ENCODE results near the gene FZD10. TPM values are rescaled to one million over a fixed set of nuclear protein-coding genes. Genes with fewer than 3 reads are reported as not detected.
A peak's percentile ranks its signal among the peaks of the same experiment; 100 is the strongest.

Gene FZD10
- total RNA-seq, 6 donors from 2014 or later, result 0.46 to 2.6 (median 1.1) TPM; not detected in 1

- no peaks in the 10 kb centered on the region for H3K27me3 ChIP-seq
- H3K27ac ChIP-seq, result no peak overlapping the region
- TF ChIP-seq, protein P1, sequence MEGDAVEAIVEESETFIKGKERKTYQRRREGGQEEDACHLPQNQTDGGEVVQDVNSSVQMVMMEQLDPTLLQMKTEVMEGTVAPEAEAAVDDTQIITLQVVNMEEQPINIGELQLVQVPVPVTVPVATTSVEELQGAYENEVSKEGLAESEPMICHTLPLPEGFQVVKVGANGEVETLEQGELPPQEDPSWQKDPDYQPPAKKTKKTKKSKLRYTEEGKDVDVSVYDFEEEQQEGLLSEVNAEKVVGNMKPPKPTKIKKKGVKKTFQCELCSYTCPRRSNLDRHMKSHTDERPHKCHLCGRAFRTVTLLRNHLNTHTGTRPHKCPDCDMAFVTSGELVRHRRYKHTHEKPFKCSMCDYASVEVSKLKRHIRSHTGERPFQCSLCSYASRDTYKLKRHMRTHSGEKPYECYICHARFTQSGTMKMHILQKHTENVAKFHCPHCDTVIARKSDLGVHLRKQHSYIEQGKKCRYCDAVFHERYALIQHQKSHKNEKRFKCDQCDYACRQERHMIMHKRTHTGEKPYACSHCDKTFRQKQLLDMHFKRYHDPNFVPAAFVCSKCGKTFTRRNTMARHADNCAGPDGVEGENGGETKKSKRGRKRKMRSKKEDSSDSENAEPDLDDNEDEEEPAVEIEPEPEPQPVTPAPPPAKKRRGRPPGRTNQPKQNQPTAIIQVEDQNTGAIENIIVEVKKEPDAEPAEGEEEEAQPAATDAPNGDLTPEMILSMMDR (IDR thresholded peaks at IDR 0.05), result no peak
- TF ChIP-seq POLR2AphosphoS5 (IDR thresholded peaks at IDR 0.05) (no peak), EP300 (IDR thresholded peaks at IDR 0.05) (no peak), POLR2A (IDR thresholded peaks at IDR 0.05) (no peak)
- no peak for ATAC-seq (ENCODE audit: low FRiP score in 2 of 2)
- DNase-seq, result no peak
- no peak overlapping the region for H3K4me3 ChIP-seq
- no peaks in the 10 kb centered on the region for H3K4me1 ChIP-seq
- H3K36me3 ChIP-seq, result no peaks in the 10 kb centered on the region
- WGBS, 2 donors, result 55 to 63% methylated on average over 5 of the region's 5 CpGs
- H3K9me3 ChIP-seq, result no peaks in the 10 kb centered on the region
These were observed 44.6 kb upstream of the FZD10 start for GRCh38 chr12:130117701-130118100.

- H3K4me1 ChIP-seq, result no peaks in the 10 kb centered on the region
- no peak for TF ChIP-seq EP300 (IDR thresholded peaks at IDR 0.05)
- TF ChIP-seq POLR2AphosphoS5 (IDR thresholded peaks at IDR 0.05), result no peak
- TF ChIP-seq, protein P1 (IDR thresholded peaks at IDR 0.05), result no peak
- no peak for TF ChIP-seq POLR2A (IDR thresholded peaks at IDR 0.05)
- no peaks in the 10 kb centered on the region for H3K9me3 ChIP-seq
- H3K36me3 ChIP-seq, result no peaks in the 10 kb centered on the region
- 86 to 93% methylated on average over 4 to 6 of the region's 6 CpGs for WGBS, 2 donors
- no peaks in the 10 kb centered on the region for H3K27me3 ChIP-seq
- H3K27ac ChIP-seq, result no peak overlapping the region
- H3K4me3 ChIP-seq, result no peak overlapping the region
- ATAC-seq (ENCODE audit: low FRiP score in 2 of 2), result no peak
- no peak for DNase-seq
These were observed 44.1 kb upstream of the FZD10 start for GRCh38 chr12:130118181-130118580.

DNA sequence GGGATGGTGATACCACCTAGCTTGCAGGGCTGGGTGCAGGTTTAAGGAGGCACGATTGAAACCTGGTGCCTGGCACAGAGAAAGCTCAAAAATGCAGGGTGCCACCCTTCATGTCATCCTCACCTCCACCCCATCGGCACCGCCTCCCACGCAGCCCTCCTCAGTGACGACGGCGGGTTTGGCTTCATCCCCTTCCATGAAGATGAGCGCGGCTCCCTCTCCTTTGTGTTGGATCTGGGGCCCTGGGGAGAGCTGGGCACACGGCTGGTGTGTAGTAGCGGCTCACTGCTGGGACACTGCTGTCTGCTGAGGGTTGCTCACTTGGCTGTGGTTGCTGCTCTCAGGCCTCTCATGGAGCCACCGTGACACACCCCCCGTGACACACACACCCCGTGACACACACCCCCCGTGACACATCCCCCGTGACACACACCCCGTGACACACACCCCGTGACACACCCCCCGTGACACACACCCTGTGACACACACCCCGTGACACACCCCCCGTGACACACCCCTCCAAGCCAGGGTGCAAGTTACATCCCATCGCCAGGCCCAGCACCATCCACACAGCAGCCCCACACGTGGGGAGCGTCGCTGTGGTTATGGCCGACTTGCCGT, 42.9 kb upstream of the FZD10 start:
- ATAC-seq (ENCODE audit: low FRiP score in 2 of 2) (no peak), DNase-seq (no peak)
- no peak overlapping the region for H3K4me3 ChIP-seq
- H3K4me1 ChIP-seq, result no peaks in the 10 kb centered on the region
- H3K27me3 ChIP-seq, result no peaks in the 10 kb centered on the region
- H3K9me3 ChIP-seq, result no peaks in the 10 kb centered on the region
- TF ChIP-seq, protein P1 (IDR thresholded peaks at IDR 0.05), result no peak
- TF ChIP-seq POLR2AphosphoS5 (IDR thresholded peaks at IDR 0.05) (no peak), EP300 (IDR thresholded peaks at IDR 0.05) (no peak), POLR2A (IDR thresholded peaks at IDR 0.05) (no peak)
- H3K27ac ChIP-seq, result no peak overlapping the region
- 91 to 96% methylated on average over 17 to 19 of the region's 27 CpGs for WGBS, 2 donors
- no peaks in the 10 kb centered on the region for H3K36me3 ChIP-seq

GRCh38 chr12:130120012-130120805, 42.1 kb upstream of the FZD10 start:
- Histone ChIP-seq H3K36me3 (no peaks in the 10 kb centered on the region), H3K4me1 (no peaks in the 10 kb centered on the region), H3K27ac (no peak overlapping the region), H3K4me3 (no peak overlapping the region), H3K9me3 (no peaks in the 10 kb centered on the region), H3K27me3 (no peaks in the 10 kb centered on the region)
- ATAC-seq (ENCODE audit: low FRiP score in 2 of 2), result peak in 1 of 2 donors; percentile 22
- 77 to 87% methylated on average over 3 to 27 of the region's 31 CpGs for WGBS, 2 donors
- no peak for DNase-seq
- TF ChIP-seq POLR2A (IDR thresholded peaks at IDR 0.05), result no peak
- no peak for TF ChIP-seq POLR2AphosphoS5 (IDR thresholded peaks at IDR 0.05)
- TF ChIP-seq EP300 (IDR thresholded peaks at IDR 0.05), result no peak
- TF ChIP-seq, protein P1 (IDR thresholded peaks at IDR 0.05), result no peak

Data from upper lobe of left lung (tissue), 6 donors.